ENCODE measurements around the gene NEDD4.
"Not testable (repeated sequence)": the region's sequence is repeated elsewhere in the genome, so short reads cannot be mapped to it uniquely, and the experiment has no call there.

The NEDD4 gene

DNA sequence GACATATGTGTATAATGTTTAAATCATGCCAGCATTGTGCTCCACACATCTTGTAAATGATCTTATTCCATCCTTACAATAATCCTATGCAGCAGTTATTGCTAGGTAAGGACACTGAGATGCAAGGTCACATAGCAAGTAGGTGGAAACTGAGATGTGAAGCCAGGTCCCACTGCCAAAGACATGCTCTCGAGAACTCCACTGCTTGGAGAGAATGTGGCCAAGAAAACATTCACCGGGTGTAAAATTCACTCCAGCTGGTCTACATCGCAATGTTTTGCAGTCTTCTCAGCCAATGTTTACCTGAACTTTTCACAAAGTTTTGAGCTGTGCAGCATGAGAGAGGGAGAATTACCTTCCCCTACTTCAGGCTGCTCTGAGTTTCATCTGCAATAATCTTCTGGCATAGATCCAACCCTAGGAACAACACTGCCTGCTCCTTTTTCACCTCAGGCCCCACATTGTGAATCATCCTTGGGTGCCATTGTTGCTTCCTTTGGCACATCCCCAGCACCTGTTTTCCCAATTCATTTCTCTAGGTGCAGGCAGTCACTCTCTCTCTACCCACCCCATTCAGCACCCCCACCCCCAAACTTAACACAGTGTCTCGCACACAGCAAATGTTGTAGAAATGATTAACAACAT lies 197.0 kb downstream of the NEDD4 start:
- Mint-ChIP-seq H3K4me1 (ENCODE audit: low read depth) (peaks cover 6% of the 10 kb centered on the region), H3K9me3 (peaks cover 14% of the 10 kb centered on the region), H3K4me3 (no peak overlapping the region), H3K27ac (no peak overlapping the region), H3K27me3 (ENCODE audit: low read depth) (no peaks in the 10 kb centered on the region), H3K36me3 (ENCODE audit: low read depth) (no peaks in the 10 kb centered on the region)
- DNase-seq (ENCODE audit: low spot score) = no peak

DNA sequence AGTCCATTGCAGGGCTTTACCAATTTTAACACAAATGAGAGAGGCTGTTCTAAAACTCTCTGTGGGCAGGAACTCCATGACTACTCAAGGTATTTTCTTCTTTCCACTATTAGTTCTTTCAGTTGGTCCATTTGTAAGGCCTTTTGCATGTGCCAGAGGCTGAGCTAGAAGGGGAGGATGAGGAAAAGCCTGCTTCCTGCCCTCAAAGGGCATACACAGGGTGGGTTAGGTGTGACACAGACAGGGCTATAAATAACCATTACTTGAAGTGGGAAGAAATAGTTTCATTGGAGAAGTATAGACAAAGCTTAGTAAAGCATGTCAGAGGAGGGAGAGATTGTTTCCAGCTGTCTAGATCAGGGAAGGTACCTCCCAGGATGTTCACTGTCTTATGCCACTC lies 198.4 kb downstream of the NEDD4 start:
- no peaks in the 10 kb centered on the region for H3K36me3 Mint-ChIP-seq (ENCODE audit: low read depth)
- no peak overlapping the region for H3K4me3 Mint-ChIP-seq
- no peak for DNase-seq (ENCODE audit: low spot score)
- no peak overlapping the region for H3K27ac Mint-ChIP-seq
- H3K4me1 Mint-ChIP-seq (ENCODE audit: low read depth) = peaks cover 6% of the 10 kb centered on the region
- H3K9me3 Mint-ChIP-seq = peaks cover 14% of the 10 kb centered on the region
- no peaks in the 10 kb centered on the region for H3K27me3 Mint-ChIP-seq (ENCODE audit: low read depth)

- no peaks in the 10 kb centered on the region for H3K27me3 Mint-ChIP-seq (ENCODE audit: low read depth)
- no peaks in the 10 kb centered on the region for H3K36me3 Mint-ChIP-seq (ENCODE audit: low read depth)
- H3K4me3 Mint-ChIP-seq = no peak overlapping the region
- H3K27ac Mint-ChIP-seq = no peak overlapping the region
- DNase-seq (ENCODE audit: low spot score) = no peak
- H3K4me1 Mint-ChIP-seq (ENCODE audit: low read depth) = peaks cover 2% of the 10 kb centered on the region
- H3K9me3 Mint-ChIP-seq = peaks cover 14% of the 10 kb centered on the region
Measured at GRCh38 chr15:55791551-55792400, 201.6 kb downstream of the NEDD4 start.

GRCh38 chr15:55789066-55789660 lies 204.2 kb downstream of the NEDD4 start:
- no peak overlapping the region for H3K27ac Mint-ChIP-seq
- peaks cover 10% of the 10 kb centered on the region for H3K9me3 Mint-ChIP-seq
- no peaks in the 10 kb centered on the region for H3K27me3 Mint-ChIP-seq (ENCODE audit: low read depth)
- H3K4me3 Mint-ChIP-seq = no peak overlapping the region
- H3K4me1 Mint-ChIP-seq (ENCODE audit: low read depth) = peaks cover 2% of the 10 kb centered on the region
- peak; percentile 24 for DNase-seq (ENCODE audit: low spot score)
- H3K36me3 Mint-ChIP-seq (ENCODE audit: low read depth) = no peaks in the 10 kb centered on the region

DNA sequence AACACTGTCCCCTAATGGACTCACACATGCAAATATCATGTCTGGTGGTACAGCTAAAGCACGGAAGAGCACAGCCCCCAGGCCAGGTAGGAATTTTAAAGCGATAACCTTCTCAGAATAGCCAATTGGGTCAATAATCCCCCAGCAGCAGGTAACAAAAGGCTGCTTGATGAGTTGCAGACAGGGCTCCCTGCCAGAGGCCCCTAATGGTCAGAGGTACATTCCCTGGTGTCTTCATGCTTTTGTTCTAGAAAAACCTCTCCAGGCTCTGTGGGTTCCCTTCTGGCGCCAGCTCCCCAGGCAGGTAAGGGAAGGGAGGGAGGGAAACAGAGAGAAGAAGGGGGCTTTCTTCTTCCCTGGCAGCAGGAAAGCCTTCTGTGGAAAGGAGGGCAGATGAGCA lies 207.1 kb downstream of the NEDD4 start:
- no peak overlapping the region for H3K27ac Mint-ChIP-seq
- H3K4me1 Mint-ChIP-seq (ENCODE audit: low read depth) = no peaks in the 10 kb centered on the region
- H3K9me3 Mint-ChIP-seq = no peaks in the 10 kb centered on the region
- H3K36me3 Mint-ChIP-seq (ENCODE audit: low read depth) = no peaks in the 10 kb centered on the region
- no peak overlapping the region for H3K4me3 Mint-ChIP-seq
- H3K27me3 Mint-ChIP-seq (ENCODE audit: low read depth) = no peaks in the 10 kb centered on the region
- DNase-seq (ENCODE audit: low spot score) = no peak

DNA sequence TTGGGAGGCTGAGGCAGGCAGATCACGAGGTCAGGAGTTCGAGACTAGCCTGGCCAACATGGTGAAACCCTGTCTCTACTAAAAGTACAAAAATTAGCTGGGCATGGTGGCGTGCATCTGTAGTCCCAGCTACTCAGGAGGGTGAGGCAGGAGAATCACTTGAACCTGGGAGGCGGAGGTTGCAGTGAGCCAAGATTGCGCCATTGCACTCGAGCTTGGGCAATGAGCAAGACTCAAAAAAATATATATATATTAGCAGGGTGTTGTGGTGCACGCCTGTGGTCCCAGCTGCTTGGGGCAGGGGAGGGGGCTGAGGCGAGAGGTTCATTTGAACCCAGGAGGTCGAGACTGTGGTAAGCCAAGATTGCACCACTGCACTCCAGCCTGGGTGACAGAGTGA lies 207.8 kb downstream of the NEDD4 start:
- not testable (repeated sequence) for H3K27me3 Mint-ChIP-seq (ENCODE audit: low read depth); DNase-seq (ENCODE audit: low spot score); H3K9me3 Mint-ChIP-seq; H3K27ac Mint-ChIP-seq; H3K36me3 Mint-ChIP-seq (ENCODE audit: low read depth); H3K4me3 Mint-ChIP-seq; H3K4me1 Mint-ChIP-seq (ENCODE audit: low read depth)

GRCh38 chr15:55784286-55784685 lies 209.1 kb downstream of the NEDD4 start:
- H3K4me3 Mint-ChIP-seq = no peak overlapping the region
- no peak for DNase-seq (ENCODE audit: low spot score)
- H3K27ac Mint-ChIP-seq = no peak overlapping the region
- H3K4me1 Mint-ChIP-seq (ENCODE audit: low read depth) = no peaks in the 10 kb centered on the region
- no peaks in the 10 kb centered on the region for H3K36me3 Mint-ChIP-seq (ENCODE audit: low read depth)
- H3K9me3 Mint-ChIP-seq = no peaks in the 10 kb centered on the region
- H3K27me3 Mint-ChIP-seq (ENCODE audit: low read depth) = peaks cover 4% of the 10 kb centered on the region

DNA sequence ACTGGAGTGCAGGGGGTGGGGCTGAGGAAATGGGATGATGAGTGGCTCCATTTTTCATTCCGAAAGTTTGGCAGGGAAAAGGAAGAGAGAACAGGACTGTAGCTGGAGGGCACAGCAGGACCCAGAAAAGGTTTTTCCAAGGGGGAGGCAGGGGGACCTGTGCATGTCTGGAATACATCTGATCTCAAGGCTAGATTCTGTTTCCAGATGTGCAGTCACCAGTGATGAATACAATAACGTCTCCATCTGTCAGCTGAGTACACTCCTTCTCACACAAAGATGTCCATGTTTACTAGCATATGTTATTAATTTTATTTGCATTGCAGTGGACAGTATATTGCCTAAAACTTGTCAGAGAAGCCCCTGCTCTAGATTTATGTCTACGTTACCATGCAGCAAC lies 210.5 kb downstream of the NEDD4 start:
- Mint-ChIP-seq H3K9me3 (no peaks in the 10 kb centered on the region), H3K27me3 (ENCODE audit: low read depth) (peaks cover 7% of the 10 kb centered on the region), H3K4me1 (ENCODE audit: low read depth) (no peaks in the 10 kb centered on the region), H3K36me3 (ENCODE audit: low read depth) (no peaks in the 10 kb centered on the region), H3K27ac (no peak overlapping the region), H3K4me3 (no peak overlapping the region)
- no peak for DNase-seq (ENCODE audit: low spot score)

GRCh38 chr15:55780292-55780691 lies 213.1 kb downstream of the NEDD4 start:
- H3K36me3 Mint-ChIP-seq (ENCODE audit: low read depth) = no peaks in the 10 kb centered on the region
- no peak for DNase-seq (ENCODE audit: low spot score)
- H3K4me1 Mint-ChIP-seq (ENCODE audit: low read depth) = no peaks in the 10 kb centered on the region
- no peak overlapping the region for H3K4me3 Mint-ChIP-seq
- no peaks in the 10 kb centered on the region for H3K9me3 Mint-ChIP-seq
- peaks cover 12% of the 10 kb centered on the region for H3K27me3 Mint-ChIP-seq (ENCODE audit: low read depth)
- H3K27ac Mint-ChIP-seq = no peak overlapping the region

DNA sequence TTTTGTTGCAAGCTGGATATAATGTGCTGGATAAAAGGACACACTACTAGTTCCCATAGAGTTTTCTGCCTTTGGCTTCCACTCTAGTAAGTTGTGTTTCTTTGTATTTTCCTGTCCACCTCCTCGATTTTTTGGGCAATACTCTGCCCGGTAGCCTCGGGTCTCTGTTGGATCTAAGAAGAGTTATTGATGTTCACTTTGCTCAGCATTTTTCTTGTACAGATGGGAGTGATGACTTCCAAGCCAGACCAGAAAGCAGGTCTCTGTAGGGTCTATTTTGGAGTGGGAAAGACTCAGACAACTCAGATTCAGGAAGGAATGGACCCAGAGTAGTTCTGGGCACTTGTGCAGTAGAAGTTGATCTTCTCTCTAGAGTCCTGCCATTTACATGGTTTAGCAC lies 214.5 kb downstream of the NEDD4 start:
- Mint-ChIP-seq H3K9me3 (no peaks in the 10 kb centered on the region), H3K4me3 (no peak overlapping the region), H3K4me1 (ENCODE audit: low read depth) (no peaks in the 10 kb centered on the region), H3K27me3 (ENCODE audit: low read depth) (peaks cover 12% of the 10 kb centered on the region), H3K36me3 (ENCODE audit: low read depth) (no peaks in the 10 kb centered on the region), H3K27ac (no peak overlapping the region)
- no peak for DNase-seq (ENCODE audit: low spot score)
